PFSK-1 (cell line): ENCODE data around the gene CD34.

Experiments
- POLR2AphosphoS5 ChIP-seq: IDR thresholded peaks from 2 replicates; pipeline ENCODE4 v1.6.1; 2012; ENCODE audit warnings: low read depth, mild to moderate bottlenecking, control low read depth, low read length, moderate library complexity
- TF ChIP-seq, protein P1 (sequence below), 2 experiments: IDR thresholded peaks; 2 replicates each; pipeline versions ENCODE4 v1.6.1 to v1.8.0; 2011 to 2012; ENCODE audit warnings: low read depth in 2 of 2, low read length in 2 of 2, control low read depth in 1 of 2, inconsistent platforms in 1 of 2, mild to moderate bottlenecking in 1 of 2, moderate library complexity in 1 of 2; ENCODE audit not compliant: insufficient read depth in 1 of 2

DNA sequence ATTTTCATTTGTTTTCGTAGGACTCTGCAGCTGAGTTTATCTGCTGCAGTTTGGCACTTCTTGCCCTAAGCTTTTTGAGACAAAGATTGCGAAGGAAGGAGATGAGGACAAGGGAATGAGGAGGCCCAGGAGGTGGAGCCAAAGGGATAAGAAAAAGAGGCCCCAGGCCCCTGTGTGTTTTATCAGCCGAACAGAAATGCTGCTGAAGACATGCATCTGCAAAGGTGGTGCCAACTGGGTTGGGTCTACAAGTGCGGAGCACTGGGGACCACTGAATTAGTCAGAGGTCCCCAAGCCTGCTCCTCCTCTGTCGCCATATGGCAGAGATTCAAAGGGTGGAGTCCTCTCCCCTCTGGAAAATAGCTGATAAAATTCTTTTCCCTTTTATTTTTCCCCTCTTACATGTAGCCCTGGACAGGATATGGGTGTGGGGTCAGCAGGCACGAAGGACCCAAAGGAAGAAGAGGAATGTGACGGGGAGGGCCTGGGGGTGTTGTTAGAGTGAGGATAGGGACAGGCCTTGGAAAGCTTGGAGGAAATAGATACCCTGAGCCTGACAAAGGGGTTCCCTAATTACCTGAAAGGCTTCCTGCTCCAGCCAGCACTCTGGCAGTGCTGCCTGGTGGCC lies 2.7 kb downstream of the CD34 start:
- TF ChIP-seq, protein P1, sequence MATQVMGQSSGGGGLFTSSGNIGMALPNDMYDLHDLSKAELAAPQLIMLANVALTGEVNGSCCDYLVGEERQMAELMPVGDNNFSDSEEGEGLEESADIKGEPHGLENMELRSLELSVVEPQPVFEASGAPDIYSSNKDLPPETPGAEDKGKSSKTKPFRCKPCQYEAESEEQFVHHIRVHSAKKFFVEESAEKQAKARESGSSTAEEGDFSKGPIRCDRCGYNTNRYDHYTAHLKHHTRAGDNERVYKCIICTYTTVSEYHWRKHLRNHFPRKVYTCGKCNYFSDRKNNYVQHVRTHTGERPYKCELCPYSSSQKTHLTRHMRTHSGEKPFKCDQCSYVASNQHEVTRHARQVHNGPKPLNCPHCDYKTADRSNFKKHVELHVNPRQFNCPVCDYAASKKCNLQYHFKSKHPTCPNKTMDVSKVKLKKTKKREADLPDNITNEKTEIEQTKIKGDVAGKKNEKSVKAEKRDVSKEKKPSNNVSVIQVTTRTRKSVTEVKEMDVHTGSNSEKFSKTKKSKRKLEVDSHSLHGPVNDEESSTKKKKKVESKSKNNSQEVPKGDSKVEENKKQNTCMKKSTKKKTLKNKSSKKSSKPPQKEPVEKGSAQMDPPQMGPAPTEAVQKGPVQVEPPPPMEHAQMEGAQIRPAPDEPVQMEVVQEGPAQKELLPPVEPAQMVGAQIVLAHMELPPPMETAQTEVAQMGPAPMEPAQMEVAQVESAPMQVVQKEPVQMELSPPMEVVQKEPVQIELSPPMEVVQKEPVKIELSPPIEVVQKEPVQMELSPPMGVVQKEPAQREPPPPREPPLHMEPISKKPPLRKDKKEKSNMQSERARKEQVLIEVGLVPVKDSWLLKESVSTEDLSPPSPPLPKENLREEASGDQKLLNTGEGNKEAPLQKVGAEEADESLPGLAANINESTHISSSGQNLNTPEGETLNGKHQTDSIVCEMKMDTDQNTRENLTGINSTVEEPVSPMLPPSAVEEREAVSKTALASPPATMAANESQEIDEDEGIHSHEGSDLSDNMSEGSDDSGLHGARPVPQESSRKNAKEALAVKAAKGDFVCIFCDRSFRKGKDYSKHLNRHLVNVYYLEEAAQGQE (IDR thresholded peaks at IDR 0.05; ENCODE audit: insufficient read depth in 1 of 2, low read depth in 2 of 2, low read length in 2 of 2): no peak
- no peak for TF ChIP-seq POLR2AphosphoS5
